GM20000 (cell line): ENCODE results near the gene AMN.
"Not testable (repeated sequence)": the region's sequence is repeated elsewhere in the genome, so short reads cannot be mapped to it uniquely, and the experiment has no call there.

Experiments used
- DNase-seq: peaks from one replicate; pipeline ENCODE4 v3.0.0; 2012; ENCODE audit warnings: low spot score
- CTCF ChIP-seq: IDR thresholded peaks from 2 replicates; pipeline ENCODE4 v1.5.1; 2012; ENCODE audit warnings: mild to moderate bottlenecking, control low read depth; ENCODE audit errors: extremely low read depth, missing control alignments

Gene AMN

GRCh38 chr14:102920273-102920997 is 2.0 kb upstream of the AMN start:
- no peak for TF ChIP-seq CTCF

GRCh38 chr14:102920998-102921304 is 1.5 kb upstream of the AMN start:
- TF ChIP-seq CTCF: no peak
- DNase-seq: no peak

More at GRCh38 chr14:102920273-102920997, 2.0 kb upstream of the AMN start:
- DNase-seq: no peak

GRCh38 chr14:102923201-102923924 is 900 bp downstream of the AMN start:
- no peak for TF ChIP-seq CTCF
- DNase-seq: no peak

GRCh38 chr14:102923925-102924486 is 1.5 kb downstream of the AMN start:
- DNase-seq: no peak
- TF ChIP-seq CTCF: no peak

- no peak for DNase-seq
- no peak for TF ChIP-seq CTCF
These were observed 2.4 kb downstream of the AMN start for GRCh38 chr14:102924632-102925588.

- DNase-seq: no peak
- TF ChIP-seq CTCF: no peak
These were observed 3.2 kb downstream of the AMN start for GRCh38 chr14:102925646-102926045.

GRCh38 chr14:102926104-102926503 is 3.6 kb downstream of the AMN start:
- no peak for DNase-seq
- TF ChIP-seq CTCF: no peak

GRCh38 chr14:102926840-102927239 is 4.4 kb downstream of the AMN start:
- not testable (repeated sequence) for DNase-seq
